Measurements from ENCODE around the gene IL22RA2. TPM values are rescaled to one million over a fixed set of nuclear protein-coding genes. Genes with fewer than 3 reads are reported as not detected.

Gene IL22RA2
- total and polyA plus RNA-seq, 9 of the 15 experiments (the other 6 are each of a cell fraction or from before 2014, with no cell fraction given): 0.03 TPM; not detected in 8

GRCh38 chr6:137133122-137133521 lies 40.3 kb downstream of the IL22RA2 start:
- ChIA-PET POLR2A (interaction anchor here (0.6 kb wide), 1 partner anchor 904 kb away, joined by 4 read pairs; no protein-coding TSS in a partner anchor), CTCF (ENCODE audit: low intra/inter-chr PET ratio) (no interaction called here)
- H3K27ac ChIP-seq (ENCODE audit: extremely low read depth, low read depth, low read length): no peak overlapping the region
- no TSS peak for BruUV-seq (replicated peaks)
- no peak overlapping the region for H3K4me3 ChIP-seq
- H3K4me1 ChIP-seq (replicated peaks in 1 of 2; ENCODE audit: control insufficient read depth in 2 of 2, insufficient read depth in 2 of 2, low read length in 2 of 2): no peaks in the 10 kb centered on the region
- TF ChIP-seq ZC3H8 (IDR thresholded peaks at IDR 0.05): no peak
- TF ChIP-seq SOX6 (IDR thresholded peaks at IDR 0.05): no peak
- no peak for TF ChIP-seq PTBP1 (IDR thresholded peaks at IDR 0.05; ENCODE audit: low read depth, low read length)
- TF ChIP-seq USF1 (CRISPR knock-in tag; IDR thresholded peaks at IDR 0.05): no peak
- no peaks in the 10 kb centered on the region for H3K9me1 ChIP-seq (ENCODE audit: control insufficient read depth, insufficient read depth, low read length)
- no peak for DNase-seq (ENCODE audit: extremely low read depth in 1 of 4, low spot score in 3 of 4)
- FAIRE-seq: no peak
- H3K36me3 ChIP-seq (ENCODE audit: control insufficient read depth, insufficient read depth, low read length): no peaks in the 10 kb centered on the region
- H4K20me1 ChIP-seq (replicated peaks; ENCODE audit: control insufficient read depth, insufficient read depth, low read length): no peaks in the 10 kb centered on the region
- WGBS (ENCODE audit: insufficient coverage, low coverage, missing lambda C conversion rate): 0% methylated on average over 3 of the region's 3 CpGs
- no peaks in the 10 kb centered on the region; the same call in 1 of the 2 replicates for H3K9me3 ChIP-seq (replicated peaks; ENCODE audit: control insufficient read depth, insufficient read depth, low read depth, low read length)
- no peak overlapping the region for H2AFZ ChIP-seq (ENCODE audit: low read depth, low read length)
- H3K4me2 ChIP-seq (ENCODE audit: insufficient read depth, low read length): no peak overlapping the region
- H3K79me2 ChIP-seq (ENCODE audit: control insufficient read depth, insufficient read depth, low read length): no peaks in the 10 kb centered on the region
- intact Hi-C loops (cut with micrococcal nuclease) (no loop called here), in situ Hi-C loops (cut with MboI) (no loop called here)
- H3K9ac ChIP-seq (ENCODE audit: insufficient read depth in 1 of 2, low read depth in 2 of 2, low read length in 2 of 2): no peak overlapping the region
- H3K27me3 ChIP-seq (ENCODE audit: control insufficient read depth in 2 of 2, insufficient read depth in 2 of 2, low read length in 2 of 2): no peaks in the 10 kb centered on the region; a peak in 1 of 5 replicates
- ATAC-seq: no peak

- CTCF ChIA-PET (ENCODE audit: low intra/inter-chr PET ratio): no interaction called here
- 0% methylated on average over 2 of the region's 2 CpGs for WGBS (ENCODE audit: insufficient coverage, low coverage, missing lambda C conversion rate)
Measured at GRCh38 chr6:137126875-137127485, 46.5 kb downstream of the IL22RA2 start.

More at GRCh38 chr6:137126875-137127485, 46.5 kb downstream of the IL22RA2 start:
- DNase-seq (ENCODE audit: extremely low read depth in 1 of 4, low spot score in 3 of 4) (no peak), ATAC-seq (no peak), FAIRE-seq (no peak)
- Histone ChIP-seq H4K20me1 (replicated peaks; ENCODE audit: control insufficient read depth, insufficient read depth, low read length) (no peaks in the 10 kb centered on the region), H2AFZ (ENCODE audit: low read depth, low read length) (no peak overlapping the region), H3K4me3 (no peak overlapping the region), H3K9me3 (replicated peaks; ENCODE audit: control insufficient read depth, insufficient read depth, low read depth, low read length) (no peaks in the 10 kb centered on the region), H3K27ac (ENCODE audit: extremely low read depth, low read depth, low read length) (no peak overlapping the region), H3K9ac (ENCODE audit: insufficient read depth in 1 of 2, low read depth in 2 of 2, low read length in 2 of 2) (no peak overlapping the region), H3K27me3 (ENCODE audit: control insufficient read depth in 2 of 2, insufficient read depth in 2 of 2, low read length in 2 of 2) (no peaks in the 10 kb centered on the region; a peak in 1 of 5 replicates), H3K9me1 (ENCODE audit: control insufficient read depth, insufficient read depth, low read length) (no peaks in the 10 kb centered on the region), H3K36me3 (ENCODE audit: control insufficient read depth, insufficient read depth, low read length) (no peaks in the 10 kb centered on the region), H3K79me2 (ENCODE audit: control insufficient read depth, insufficient read depth, low read length) (no peaks in the 10 kb centered on the region), H3K4me1 (replicated peaks in 1 of 2; ENCODE audit: control insufficient read depth in 2 of 2, insufficient read depth in 2 of 2, low read length in 2 of 2) (no peaks in the 10 kb centered on the region), H3K4me2 (ENCODE audit: insufficient read depth, low read length) (no peak overlapping the region)
- in situ Hi-C loops (cut with MboI) (no loop called here), intact Hi-C loops (cut with micrococcal nuclease) (no loop called here)
- TF ChIP-seq ZEB2 (IDR thresholded peaks at IDR 0.05) (no peak), HDGF (IDR thresholded peaks at IDR 0.05) (no peak)
- POLR2A ChIA-PET: no interaction called here
- no TSS peak for BruUV-seq (replicated peaks)

Data from K562 (cell line).